Measurements from ENCODE around the gene TSPAN9. TPM values are rescaled to one million over a fixed set of nuclear protein-coding genes. Genes with fewer than 3 reads are reported as not detected.

Gene TSPAN9
- total and polyA plus RNA-seq, 2 donors from 2014 or later, result 62.4 to 81.6 TPM

DNA sequence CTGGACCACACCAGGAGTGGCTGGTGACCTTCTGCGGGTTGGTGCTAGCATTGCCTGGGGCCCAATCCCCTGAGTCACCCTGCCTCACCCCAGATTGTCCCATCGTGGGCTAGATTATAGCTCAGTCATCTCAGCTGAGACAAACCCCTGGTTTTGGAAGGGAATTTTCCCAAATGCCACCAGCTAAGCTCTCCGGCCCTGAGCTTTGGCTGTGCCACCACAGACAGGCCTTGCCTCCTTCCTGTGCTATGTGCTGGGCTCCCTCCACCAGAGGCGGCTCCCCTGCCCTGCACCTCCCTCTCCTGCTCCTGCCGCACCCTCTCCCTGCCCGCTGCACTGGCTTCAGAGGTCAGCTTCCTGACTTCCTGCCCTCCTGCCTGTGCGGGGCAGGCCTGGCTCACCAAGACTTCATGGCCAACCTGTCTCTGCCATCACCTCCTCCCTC, 196.3 kb downstream of the TSPAN9 start:
- intact Hi-C loops (cut with DNase I), result loop anchor here (5.0 to 10.0 kb wide), 2 partner anchors 141 to 199 kb away; partner anchors contain the start of gene TSPAN9

DNA sequence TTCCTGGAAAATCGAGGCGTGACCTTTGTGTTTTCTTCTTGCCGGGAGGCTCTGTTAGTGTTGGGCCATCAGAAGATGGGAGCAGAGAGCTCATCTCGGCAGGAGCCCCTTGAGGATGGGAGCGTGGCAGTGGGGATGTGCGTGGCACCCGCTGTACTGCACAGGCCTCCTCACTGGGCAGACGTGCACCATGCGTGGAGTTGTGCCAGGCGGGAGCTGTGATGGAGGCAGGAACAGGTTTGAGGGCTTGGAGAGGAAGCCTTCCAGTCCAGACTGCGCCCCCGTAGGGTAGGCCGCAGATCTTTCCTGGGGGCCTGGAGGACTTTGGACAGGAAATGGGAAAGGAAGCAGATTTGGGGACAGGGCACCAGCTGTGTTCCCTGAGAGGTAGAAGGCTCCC, 197.5 kb downstream of the TSPAN9 start:
- intact Hi-C loops (cut with DNase I), result loop anchor here (5.0 to 10.0 kb wide), 2 partner anchors 142 to 200 kb away; partner anchors contain the start of gene TSPAN9
- H3K9ac ChIP-seq (ENCODE audit: low read length in 3 of 3), result no peak overlapping the region
- FAIRE-seq, result no peak

More for the DNA sequence above, 196.3 kb downstream of the TSPAN9 start:
- FAIRE-seq (no peak), DNase-seq (no peak)
- Histone ChIP-seq H3K9ac (ENCODE audit: low read length in 3 of 3) (no peak overlapping the region), H3K4me1 (ENCODE audit: control insufficient read depth in 2 of 3, insufficient read depth in 2 of 3, low read depth in 1 of 3, low read length in 3 of 3) (peaks cover 0 to 13% (median 0%) of the 10 kb centered on the region in 3 donors), H3K27ac (ENCODE audit: low read depth in 2 of 2, low read length in 2 of 2) (peak overlapping the region in 1 of 2 donors; percentile 43), H3K4me3 (ENCODE audit: low read length in 3 of 3) (no peak overlapping the region), H3K27me3 (ENCODE audit: control insufficient read depth, insufficient read depth, low read length) (no peaks in the 10 kb centered on the region), H3K36me3 (ENCODE audit: control insufficient read depth in 2 of 3, insufficient read depth in 3 of 3, low read length in 3 of 3) (peaks cover 0 to 5% (median 3%) of the 10 kb centered on the region in 3 donors), H3K9me3 (ENCODE audit: control insufficient read depth in 2 of 3, insufficient read depth in 1 of 3, low read length in 3 of 3) (no peaks in the 10 kb centered on the region)
- TF ChIP-seq, protein P1, sequence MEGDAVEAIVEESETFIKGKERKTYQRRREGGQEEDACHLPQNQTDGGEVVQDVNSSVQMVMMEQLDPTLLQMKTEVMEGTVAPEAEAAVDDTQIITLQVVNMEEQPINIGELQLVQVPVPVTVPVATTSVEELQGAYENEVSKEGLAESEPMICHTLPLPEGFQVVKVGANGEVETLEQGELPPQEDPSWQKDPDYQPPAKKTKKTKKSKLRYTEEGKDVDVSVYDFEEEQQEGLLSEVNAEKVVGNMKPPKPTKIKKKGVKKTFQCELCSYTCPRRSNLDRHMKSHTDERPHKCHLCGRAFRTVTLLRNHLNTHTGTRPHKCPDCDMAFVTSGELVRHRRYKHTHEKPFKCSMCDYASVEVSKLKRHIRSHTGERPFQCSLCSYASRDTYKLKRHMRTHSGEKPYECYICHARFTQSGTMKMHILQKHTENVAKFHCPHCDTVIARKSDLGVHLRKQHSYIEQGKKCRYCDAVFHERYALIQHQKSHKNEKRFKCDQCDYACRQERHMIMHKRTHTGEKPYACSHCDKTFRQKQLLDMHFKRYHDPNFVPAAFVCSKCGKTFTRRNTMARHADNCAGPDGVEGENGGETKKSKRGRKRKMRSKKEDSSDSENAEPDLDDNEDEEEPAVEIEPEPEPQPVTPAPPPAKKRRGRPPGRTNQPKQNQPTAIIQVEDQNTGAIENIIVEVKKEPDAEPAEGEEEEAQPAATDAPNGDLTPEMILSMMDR (IDR thresholded peaks at IDR 0.05; ENCODE audit: borderline replicate concordance, extremely low read depth, insufficient read depth), result no peak

DNA sequence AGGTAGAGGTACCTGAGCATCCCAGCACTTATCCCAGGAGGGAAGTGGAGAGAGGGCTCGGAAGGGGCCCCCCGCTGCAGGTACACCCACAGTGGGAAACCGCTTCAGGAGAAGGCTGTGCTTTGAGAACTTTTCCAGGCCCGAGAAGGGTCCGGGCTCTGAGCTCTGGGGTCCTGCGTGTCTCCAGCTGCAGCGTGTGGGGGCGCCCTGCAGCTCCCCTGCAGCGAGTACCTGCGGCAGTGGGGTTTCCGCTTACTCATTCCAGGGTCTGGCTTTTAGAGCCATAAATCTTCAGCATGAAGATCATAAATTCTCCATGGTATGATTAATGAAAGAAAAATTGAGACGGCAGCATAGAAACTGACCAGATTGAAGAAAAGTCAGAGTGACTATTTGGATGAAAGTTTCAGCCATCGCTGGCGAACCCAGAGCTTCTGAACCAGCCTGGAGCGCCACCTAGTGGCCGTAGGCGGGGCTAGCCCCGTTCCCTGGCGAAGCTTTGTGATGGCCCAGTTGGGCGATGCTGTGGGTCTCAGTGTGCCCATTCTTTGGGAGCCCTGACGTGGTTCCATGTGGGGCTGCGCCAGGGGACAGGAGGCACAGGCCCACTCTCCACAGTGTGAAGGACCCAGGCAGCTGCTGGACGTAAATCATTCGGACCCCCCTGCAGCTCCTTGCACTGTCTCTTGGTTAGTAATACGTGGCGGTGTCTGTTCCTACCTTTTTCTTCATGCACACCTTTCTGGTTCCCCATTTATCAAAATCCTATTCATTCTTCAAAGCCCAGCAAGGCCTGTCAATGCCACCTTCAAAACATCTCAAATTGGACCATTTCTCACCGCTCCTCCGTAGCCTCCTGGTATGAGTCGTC, 198.2 kb downstream of the TSPAN9 start:
- intact Hi-C loops (cut with DNase I), result loop anchor here (10.0 kb wide), 1 partner anchor 201 kb away; the partner anchor contains the start of gene TSPAN9
- Histone ChIP-seq H3K36me3 (ENCODE audit: control insufficient read depth in 2 of 3, insufficient read depth in 3 of 3, low read length in 3 of 3) (peaks cover 0 to 11% (median 8%) of the 10 kb centered on the region in 3 donors), H3K27me3 (ENCODE audit: control insufficient read depth, insufficient read depth, low read length) (no peaks in the 10 kb centered on the region), H3K4me1 (ENCODE audit: control insufficient read depth in 2 of 3, insufficient read depth in 2 of 3, low read depth in 1 of 3, low read length in 3 of 3) (peaks cover 0 to 13% (median 0%) of the 10 kb centered on the region in 3 donors), H3K9me3 (ENCODE audit: control insufficient read depth in 2 of 3, insufficient read depth in 1 of 3, low read length in 3 of 3) (no peaks in the 10 kb centered on the region), H3K4me3 (ENCODE audit: low read length in 3 of 3) (no peak overlapping the region), H3K9ac (ENCODE audit: low read length in 3 of 3) (no peak overlapping the region), H3K27ac (ENCODE audit: low read depth in 2 of 2, low read length in 2 of 2) (no peak overlapping the region)
- TF ChIP-seq, protein P1 (IDR thresholded peaks at IDR 0.05; ENCODE audit: borderline replicate concordance, extremely low read depth, insufficient read depth), result peak; percentile 95
- FAIRE-seq, result no peak
- DNase-seq, result peak; percentile 74 to 88 (median 81)

More for the DNA sequence above, 197.5 kb downstream of the TSPAN9 start:
- Histone ChIP-seq H3K4me3 (ENCODE audit: low read length in 3 of 3) (no peak overlapping the region), H3K4me1 (ENCODE audit: control insufficient read depth in 2 of 3, insufficient read depth in 2 of 3, low read depth in 1 of 3, low read length in 3 of 3) (peaks cover 0 to 13% (median 0%) of the 10 kb centered on the region in 3 donors), H3K27ac (ENCODE audit: low read depth in 2 of 2, low read length in 2 of 2) (no peak overlapping the region), H3K9me3 (ENCODE audit: control insufficient read depth in 2 of 3, insufficient read depth in 1 of 3, low read length in 3 of 3) (no peaks in the 10 kb centered on the region), H3K27me3 (ENCODE audit: control insufficient read depth, insufficient read depth, low read length) (no peaks in the 10 kb centered on the region), H3K36me3 (ENCODE audit: control insufficient read depth in 2 of 3, insufficient read depth in 3 of 3, low read length in 3 of 3) (peaks cover 0 to 8% (median 8%) of the 10 kb centered on the region in 3 donors)
- no peak for DNase-seq
- TF ChIP-seq, protein P1 (IDR thresholded peaks at IDR 0.05; ENCODE audit: borderline replicate concordance, extremely low read depth, insufficient read depth), result no peak
